Spleen (tissue), 11 donors: ENCODE data around the gene WDR54. TPM values are rescaled to one million over a fixed set of nuclear protein-coding genes. Genes with fewer than 3 reads are reported as not detected.

ENCODE experiments used
- DNase-seq: peaks from one replicate; pipeline ENCODE4 v3.0.0-alpha.2; 2020
- H3K27ac ChIP-seq, 8 donors: fragments of 200-600 bp; sonication (generic) in 7 of 8; 1 replicate in 4 of 8; 2 replicates in 4 of 8; pipeline versions ENCODE4 v1.5.0 to v1.8.0; 2016 to 2021; ENCODE audit warnings: inconsistent platforms in 4 of 8, mild to moderate bottlenecking in 4 of 8, moderate library complexity in 1 of 8
- H3K27me3 ChIP-seq, 7 donors: fragments of 200-600 bp; sonication (generic) in 6 of 7; replicated peaks in 1 of 7; 1 replicate in 4 of 7; 2 replicates in 3 of 7; pipeline versions ENCODE4 v1.5.0 to v1.8.0; 2016 to 2021; ENCODE audit warnings: inconsistent platforms in 3 of 7, mild to moderate bottlenecking in 1 of 7
- H3K36me3 ChIP-seq, 6 donors: fragments of 200-600 bp; sonication (generic) in 5 of 6; 1 replicate in 4 of 6; 2 replicates in 2 of 6; pipeline versions ENCODE4 v1.5.0 to v1.8.0; 2016 to 2021; ENCODE audit warnings: inconsistent platforms in 2 of 6
- H3K4me1 ChIP-seq, 6 donors: fragments of 200-600 bp; sonication (generic) in 5 of 6; 1 replicate in 3 of 6; 2 replicates in 3 of 6; pipeline versions ENCODE4 v1.5.0 to v1.8.0; 2016 to 2021; ENCODE audit warnings: inconsistent platforms in 3 of 6
- H3K4me3 ChIP-seq, 8 donors: fragments of 200-600 bp; sonication (generic) in 7 of 8; 1 replicate in 4 of 8; 2 replicates in 4 of 8; pipeline versions ENCODE4 v1.5.0 to v1.8.0; 2016 to 2021; ENCODE audit warnings: inconsistent platforms in 4 of 8, mild to moderate bottlenecking in 4 of 8, moderate library complexity in 2 of 8
- H3K9me3 ChIP-seq, 8 donors: fragments of 200-600 bp; sonication (generic) in 7 of 8; 1 replicate in 4 of 8; 2 replicates in 4 of 8; pipeline versions ENCODE4 v1.5.0 to v1.8.0; 2016 to 2021; ENCODE audit warnings: inconsistent platforms in 4 of 8
- CTCF ChIP-seq, 11 experiments: fragments of 200-600 bp in 7 of 11; fragments of 450-650 bp in 4 of 11; sonication (generic) in 4 of 11; IDR thresholded peaks in 8 of 11; conservative IDR thresholded peaks in 3 of 11; 1 replicate in 7 of 11; 2 replicates in 4 of 11; pipeline versions ENCODE4 v1.4.0 to v1.8.0; 2016 to 2021; ENCODE audit warnings: antibody characterized with exemption in 11 of 11, inconsistent platforms in 4 of 11, mild to moderate bottlenecking in 1 of 11
- POLR2A ChIP-seq, 3 donors: fragments of 450-650 bp; IDR thresholded peaks; one replicate each; pipeline ENCODE4 v1.5.1; 2017; ENCODE audit warnings: antibody characterized with exemption in 3 of 3, mild to moderate bottlenecking in 1 of 3
- POLR2AphosphoS5 ChIP-seq, 3 donors: sonication (generic); formaldehyde crosslinking; IDR thresholded peaks; one replicate each; pipeline ENCODE4 v1.5.1; 2017; ENCODE audit warnings: antibody characterized with exemption in 3 of 3
- WGBS, 5 donors: extraction: QIAGEN DNeasy Blood & Tissue Kit in 3 of 5; methylation state at CpG; one replicate each; pipeline versions ENCODE4 v1.1.5 to v1.1.7; 2013 to 2018; 5-methylcytosine and 5-hydroxymethylcytosine counted together
- intact Hi-C: fragments of 100-400 bp; cut with DNase I; formaldehyde crosslinking; loops from one replicate; pipeline ENCODE4 v1.15.0; 2023; ENCODE audit warnings: low total_unique reads
- polyA plus RNA-seq, 3 donors: library from polyadenylated mRNA; stranded (reverse); fragments of 200-250 nt; gene quantifications; one replicate each; pipeline ENCODE4 v1.2.1, GENCODE V29; 2013
- total RNA-seq, 7 donors: library from RNA; depleted of rRNA in 3 of 7; stranded (reverse); fragments of >200 nt in 3 of 7; fragmentation: NEBNext Ultra II Directional in 4 of 7; extraction: Animal tissue kit (Norgen Biotek cat#: 25700) in 4 of 7; gene quantifications; one replicate each; pipeline versions ENCODE4 v1.1.0 to v1.2.1, GENCODE V29; 2016 to 2021
- donor health status: healthy with polysubstance abuse.
- donor health status: DM: no; HTN: no; CAD: no; lungs with moderate emphysema.
- donor health status: DM: no; HTN: no; CAD: no.
- donor health status: Bipolar disorder and iron deficiency.
- donor health status: healthy.
- donor health status: DM: no; HTN: no; CAD: no.
- donor health status: DM: yes; HTN: yes; CAD: no.

WDR54 gene
- total and polyA plus RNA-seq, 10 donors = 15.1 to 26.0 (median 21.0) TPM

GRCh38 chr2:74429487-74430451, 8.2 kb downstream of the WDR54 start:
- peak; percentile 23 for DNase-seq
- 83 to 94% (median 91%) methylated on average over 10 to 18 of the region's 18 CpGs for WGBS, 5 donors
- H3K36me3 ChIP-seq = peaks cover 0 to 59% (median 15%) of the 10 kb centered on the region in 6 donors
- intact Hi-C loops = no loop called here
- H3K9me3 ChIP-seq = no peaks in the 10 kb centered on the region
- peaks cover 0 to 17% (median 3%) of the 10 kb centered on the region in 6 donors for H3K4me1 ChIP-seq
- no peak for TF ChIP-seq POLR2A (IDR thresholded peaks at IDR 0.05)
- H3K4me3 ChIP-seq = no peak overlapping the region
- no peak overlapping the region for H3K27ac ChIP-seq
- no peaks in the 10 kb centered on the region for H3K27me3 ChIP-seq

- DNase-seq = peak; percentile 49
- no peaks in the 10 kb centered on the region for H3K9me3 ChIP-seq
- H3K27me3 ChIP-seq = no peaks in the 10 kb centered on the region
- TF ChIP-seq POLR2AphosphoS5 (IDR thresholded peaks at IDR 0.05) = no peak
- no peak for TF ChIP-seq CTCF (IDR thresholded peaks at IDR 0.05 in 8 of 11, conservative IDR thresholded peaks at IDR 0.05 in 3 of 11)
- TF ChIP-seq POLR2A (IDR thresholded peaks at IDR 0.05) = no peak
- no peak overlapping the region for H3K4me3 ChIP-seq
- H3K27ac ChIP-seq = no peak overlapping the region
- WGBS, 5 donors = 84 to 93% (median 90%) methylated on average over 8 to 11 of the region's 11 CpGs
- intact Hi-C loops = no loop called here
- H3K4me1 ChIP-seq = peaks cover 0 to 10% (median 0%) of the 10 kb centered on the region in 6 donors
- peaks cover 0 to 52% (median 11%) of the 10 kb centered on the region in 6 donors for H3K36me3 ChIP-seq
These were observed 9.0 kb downstream of the WDR54 start for GRCh38 chr2:74430502-74430901.

- Histone ChIP-seq H3K36me3 (peaks cover 0 to 6% (median 0%) of the 10 kb centered on the region in 6 donors), H3K4me3 (no peak overlapping the region), H3K27me3 (peaks cover 0 to 22% (median 11%) of the 10 kb centered on the region in 7 donors), H3K4me1 (peaks cover 9 to 46% (median 26%) of the 10 kb centered on the region in 6 donors), H3K9me3 (no peaks in the 10 kb centered on the region), H3K27ac (no peak overlapping the region)
- WGBS, 5 donors = 81 to 95% (median 90%) methylated on average over 8 to 43 of the region's 43 CpGs
- intact Hi-C loops = no loop called here
- TF ChIP-seq POLR2AphosphoS5 (IDR thresholded peaks at IDR 0.05) = no peak
- no peak for TF ChIP-seq CTCF (IDR thresholded peaks at IDR 0.05 in 8 of 11, conservative IDR thresholded peaks at IDR 0.05 in 3 of 11)
- TF ChIP-seq POLR2A (IDR thresholded peaks at IDR 0.05) = no peak
- no peak for DNase-seq
These were observed 14.7 kb downstream of the WDR54 start for GRCh38 chr2:74436111-74436805.

- peak; percentile 46 for DNase-seq
- H3K4me3 ChIP-seq = no peak overlapping the region
- TF ChIP-seq POLR2A (IDR thresholded peaks at IDR 0.05) = no peak
- no peak for TF ChIP-seq POLR2AphosphoS5 (IDR thresholded peaks at IDR 0.05)
- no peak for TF ChIP-seq CTCF (IDR thresholded peaks at IDR 0.05 in 8 of 11, conservative IDR thresholded peaks at IDR 0.05 in 3 of 11)
- H3K4me1 ChIP-seq = peaks cover 13 to 54% (median 34%) of the 10 kb centered on the region in 6 donors
- WGBS, 5 donors = 55 to 72% (median 66%) methylated on average over 6 of the region's 6 CpGs
- intact Hi-C loops = no loop called here
- H3K9me3 ChIP-seq = no peaks in the 10 kb centered on the region
- no peak overlapping the region for H3K27ac ChIP-seq
- H3K36me3 ChIP-seq = peaks cover 0 to 4% (median 0%) of the 10 kb centered on the region in 6 donors
- H3K27me3 ChIP-seq = peaks cover 0 to 30% (median 19%) of the 10 kb centered on the region in 7 donors
These were observed 15.5 kb downstream of the WDR54 start for GRCh38 chr2:74436848-74437695.
